ENCODE data around the gene CD33.
"Not testable (repeated sequence)": the region's sequence is repeated elsewhere in the genome, so short reads cannot be mapped to it uniquely, and the experiment has no call there.

CD33 gene

DNA sequence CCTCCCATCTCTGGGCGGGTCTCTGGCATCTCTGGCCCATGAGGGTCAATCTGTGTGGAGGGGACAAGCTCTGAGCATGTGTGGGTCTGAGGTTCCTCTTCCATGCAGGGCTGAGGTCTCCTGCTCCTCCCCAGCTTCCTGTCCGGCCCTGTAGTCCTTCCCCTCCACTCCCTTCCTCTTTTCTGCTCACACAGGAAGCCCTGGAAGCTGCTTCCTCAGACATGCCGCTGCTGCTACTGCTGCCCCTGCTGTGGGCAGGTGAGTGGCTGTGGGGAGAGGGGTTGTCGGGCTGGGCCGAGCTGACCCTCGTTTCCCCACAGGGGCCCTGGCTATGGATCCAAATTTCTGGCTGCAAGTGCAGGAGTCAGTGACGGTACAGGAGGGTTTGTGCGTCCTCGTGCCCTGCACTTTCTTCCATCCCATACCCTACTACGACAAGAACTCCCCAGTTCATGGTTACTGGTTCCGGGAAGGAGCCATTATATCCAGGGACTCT is at the start of gene CD33:
Gene CD33, plus strand, starts transcription at position 183 of the 496 bp plus-strand sequence. Its CDS starts 39 bp downstream, at position 222.
- H3K4me3 ChIP-seq (ENCODE audit: low read depth, low read length); in situ Hi-C loops (cut with HindIII; ENCODE audit: low sequenced_read_pairs); DNase-seq (ENCODE audit: low read depth): not testable (repeated sequence)

DNA sequence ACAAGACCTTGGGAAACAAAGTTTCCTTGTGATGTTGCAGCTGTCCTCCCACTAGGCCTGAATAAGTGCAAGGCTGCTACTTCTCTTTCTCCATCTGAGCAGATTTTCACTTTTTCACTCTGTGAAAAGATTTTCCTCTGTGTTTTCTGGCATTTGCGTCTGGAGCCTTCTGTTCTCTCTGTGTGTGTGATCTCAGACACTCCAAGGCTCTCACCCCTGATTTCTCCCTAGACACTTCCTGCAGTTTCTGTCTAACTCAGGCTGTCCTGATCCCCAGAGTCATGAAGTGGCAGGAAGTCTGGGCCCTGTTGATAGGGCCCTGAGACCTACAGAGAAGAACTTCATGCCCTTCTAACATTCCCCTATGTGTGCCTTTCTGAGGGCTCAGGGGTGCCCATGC is 45.6 kb upstream of the CD33 start:
- in situ Hi-C loops (cut with HindIII; ENCODE audit: low sequenced_read_pairs) = no loop called here
- no peak for DNase-seq (ENCODE audit: low read depth)
- TF ChIP-seq, protein P1, sequence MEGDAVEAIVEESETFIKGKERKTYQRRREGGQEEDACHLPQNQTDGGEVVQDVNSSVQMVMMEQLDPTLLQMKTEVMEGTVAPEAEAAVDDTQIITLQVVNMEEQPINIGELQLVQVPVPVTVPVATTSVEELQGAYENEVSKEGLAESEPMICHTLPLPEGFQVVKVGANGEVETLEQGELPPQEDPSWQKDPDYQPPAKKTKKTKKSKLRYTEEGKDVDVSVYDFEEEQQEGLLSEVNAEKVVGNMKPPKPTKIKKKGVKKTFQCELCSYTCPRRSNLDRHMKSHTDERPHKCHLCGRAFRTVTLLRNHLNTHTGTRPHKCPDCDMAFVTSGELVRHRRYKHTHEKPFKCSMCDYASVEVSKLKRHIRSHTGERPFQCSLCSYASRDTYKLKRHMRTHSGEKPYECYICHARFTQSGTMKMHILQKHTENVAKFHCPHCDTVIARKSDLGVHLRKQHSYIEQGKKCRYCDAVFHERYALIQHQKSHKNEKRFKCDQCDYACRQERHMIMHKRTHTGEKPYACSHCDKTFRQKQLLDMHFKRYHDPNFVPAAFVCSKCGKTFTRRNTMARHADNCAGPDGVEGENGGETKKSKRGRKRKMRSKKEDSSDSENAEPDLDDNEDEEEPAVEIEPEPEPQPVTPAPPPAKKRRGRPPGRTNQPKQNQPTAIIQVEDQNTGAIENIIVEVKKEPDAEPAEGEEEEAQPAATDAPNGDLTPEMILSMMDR (IDR thresholded peaks at IDR 0.05; ENCODE audit: low read depth, low read length, missing control alignments) = no peak
- H3K4me3 ChIP-seq (ENCODE audit: low read depth, low read length) = no peak overlapping the region

DNA sequence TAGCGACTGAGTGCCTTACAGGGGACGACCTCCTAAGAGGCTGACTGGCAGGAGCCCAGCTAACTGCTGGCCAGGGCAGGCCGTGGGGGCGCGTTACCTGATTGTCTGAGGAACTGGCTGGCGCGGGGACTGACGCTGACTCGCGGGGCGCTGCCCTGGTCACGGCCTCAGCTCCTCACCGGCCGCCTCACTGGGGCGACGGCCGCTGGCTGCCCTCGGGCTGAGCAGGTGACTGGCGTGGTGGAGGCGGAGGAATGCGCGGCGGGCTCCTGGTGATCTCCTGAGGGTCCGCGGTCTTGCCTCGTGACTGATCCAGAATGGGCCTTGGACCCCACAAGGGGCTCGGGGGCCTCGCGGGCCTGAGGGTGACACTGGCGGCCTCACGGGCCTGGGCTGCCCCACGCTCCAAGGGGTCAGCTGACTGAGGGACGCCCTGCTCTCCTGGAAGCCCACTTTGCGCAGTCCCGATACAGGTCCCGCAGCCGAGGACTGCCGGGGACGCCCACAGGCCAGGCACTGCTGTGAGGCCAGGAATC is 43.4 kb upstream of the CD33 start:
- H3K4me3 ChIP-seq (ENCODE audit: low read depth, low read length) = no peak overlapping the region
- in situ Hi-C loops (cut with HindIII; ENCODE audit: low sequenced_read_pairs) = no loop called here
- no peak for DNase-seq (ENCODE audit: low read depth)
- TF ChIP-seq, protein P1 (IDR thresholded peaks at IDR 0.05; ENCODE audit: low read depth, low read length, missing control alignments) = no peak

DNA sequence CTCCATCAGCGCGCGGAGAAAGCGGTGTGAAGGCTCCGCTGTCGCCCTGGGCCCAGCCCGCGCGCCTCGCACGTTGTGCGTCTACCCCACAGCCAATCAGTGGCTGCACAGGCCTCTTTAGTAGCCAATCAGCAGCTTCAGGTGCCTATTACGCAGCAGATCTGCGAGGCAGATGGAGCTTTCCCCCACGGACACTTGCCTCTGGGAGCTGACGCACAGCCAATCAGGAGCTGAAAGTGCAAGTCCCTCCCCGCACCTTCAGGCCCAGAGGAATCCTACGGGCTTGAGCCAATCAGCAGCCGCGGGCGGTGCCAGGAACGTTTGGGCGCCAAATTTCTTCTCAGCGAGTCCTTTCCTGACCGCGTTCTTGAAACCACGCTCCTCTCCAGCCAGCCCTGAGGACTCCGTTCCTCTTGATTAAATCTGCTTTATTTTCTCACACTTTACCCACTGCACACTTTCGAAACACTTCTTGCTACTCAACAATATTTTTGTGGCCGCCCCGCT is 42.9 kb upstream of the CD33 start:
- TF ChIP-seq, protein P1 (IDR thresholded peaks at IDR 0.05; ENCODE audit: low read depth, low read length, missing control alignments) = no peak
- no peak for DNase-seq (ENCODE audit: low read depth)
- H3K4me3 ChIP-seq (ENCODE audit: low read depth, low read length) = no peak overlapping the region
- in situ Hi-C loops (cut with HindIII; ENCODE audit: low sequenced_read_pairs) = no loop called here

DNA sequence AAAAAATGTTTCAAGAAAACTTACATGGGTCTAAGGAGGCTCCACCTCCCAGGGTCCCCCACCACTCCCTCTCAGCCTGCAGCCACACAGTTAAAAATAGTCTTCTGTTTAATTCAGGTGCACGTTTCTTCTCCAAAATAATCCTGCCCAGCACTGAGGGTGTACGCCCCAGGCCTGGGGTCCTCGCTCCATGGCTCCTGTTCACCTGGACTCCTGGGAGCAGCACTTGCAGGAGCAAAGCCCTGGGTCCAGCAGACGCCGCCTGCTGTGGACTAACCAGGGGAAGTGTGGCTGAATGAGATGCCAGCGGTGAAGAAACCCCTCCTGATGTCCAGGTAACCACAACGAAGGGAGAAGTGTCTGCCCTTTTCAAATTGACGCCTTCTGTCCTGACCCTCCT is 41.3 kb upstream of the CD33 start:
- TF ChIP-seq, protein P1 (IDR thresholded peaks at IDR 0.05; ENCODE audit: low read depth, low read length, missing control alignments) = no peak
- DNase-seq (ENCODE audit: low read depth) = no peak
- in situ Hi-C loops (cut with HindIII; ENCODE audit: low sequenced_read_pairs) = no loop called here
- no peak overlapping the region for H3K4me3 ChIP-seq (ENCODE audit: low read depth, low read length)

DNA sequence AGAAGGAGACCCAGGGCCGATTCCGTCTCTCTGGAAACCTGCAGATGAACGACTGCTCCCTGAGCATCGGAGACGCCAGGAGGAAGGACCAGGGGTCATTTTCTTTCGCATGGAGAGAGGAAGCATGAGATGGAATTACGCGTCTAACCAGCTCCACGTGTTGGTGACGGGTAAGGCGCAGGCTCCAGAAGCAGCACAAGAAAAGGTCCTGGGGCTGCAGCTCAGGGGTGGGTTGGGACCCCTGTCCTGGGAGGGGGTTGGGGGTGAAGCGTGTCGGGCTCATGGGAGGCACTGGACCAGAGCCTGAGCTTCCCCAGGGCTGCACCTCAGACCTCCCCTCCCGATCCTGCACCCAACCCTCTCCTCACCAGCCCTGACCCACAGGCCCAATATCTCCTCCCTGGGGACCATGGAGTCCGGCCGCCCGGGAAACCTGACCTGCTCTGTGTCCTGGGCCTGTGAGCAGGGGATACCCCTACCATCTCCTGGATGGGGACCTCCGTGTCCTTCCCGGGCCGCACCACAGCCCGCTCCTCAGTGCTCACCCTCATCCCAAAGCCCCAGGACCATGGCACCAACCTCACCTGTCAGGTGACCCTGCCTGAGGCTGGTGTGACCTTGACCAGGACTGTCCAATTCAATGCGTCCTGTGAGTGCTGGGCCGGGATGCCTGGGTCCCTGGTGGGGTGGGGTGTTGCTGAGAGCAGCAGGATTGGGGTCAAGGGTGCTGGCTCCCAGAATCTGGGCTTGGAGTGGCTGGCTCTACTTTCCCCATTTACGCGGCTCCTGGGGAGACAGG is 39.6 kb upstream of the CD33 start:
- TF ChIP-seq, protein P1 (IDR thresholded peaks at IDR 0.05; ENCODE audit: low read depth, low read length, missing control alignments) = no peak
- DNase-seq (ENCODE audit: low read depth) = no peak
- in situ Hi-C loops (cut with HindIII; ENCODE audit: low sequenced_read_pairs) = no loop called here
- H3K4me3 ChIP-seq (ENCODE audit: low read depth, low read length) = no peak overlapping the region

DNA sequence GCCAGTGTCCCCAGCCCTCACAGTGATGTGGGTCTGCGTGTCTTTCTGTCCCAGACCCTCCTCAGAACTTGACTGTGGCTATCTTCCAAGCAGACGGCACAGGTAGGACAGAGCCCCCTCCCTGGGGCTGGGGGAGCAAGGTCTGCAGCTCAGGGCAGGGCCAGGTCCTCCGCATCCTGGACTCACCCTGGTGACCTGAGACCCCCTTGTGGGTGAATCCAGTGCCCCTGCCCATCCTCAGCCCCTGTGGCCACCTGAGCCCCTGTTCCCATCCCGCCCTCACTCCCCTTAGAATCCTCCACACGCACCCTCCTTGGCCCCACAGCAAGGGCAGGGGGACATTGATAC is 39.0 kb upstream of the CD33 start:
- H3K4me3 ChIP-seq (ENCODE audit: low read depth, low read length) = no peak overlapping the region
- DNase-seq (ENCODE audit: low read depth) = no peak
- TF ChIP-seq, protein P1 (IDR thresholded peaks at IDR 0.05; ENCODE audit: low read depth, low read length, missing control alignments) = no peak
- in situ Hi-C loops (cut with HindIII; ENCODE audit: low sequenced_read_pairs) = no loop called here

Measured in astrocyte of the cerebellum (primary cell).